C4-2B (cell line): ENCODE measurements around the gene GNAT3.

Experiments used
- ZFX ChIP-seq: fragments of 450-650 bp; IDR thresholded peaks from 2 replicates; pipeline ENCODE4 v1.6.1; 2017
- TF ChIP-seq, protein P1 (sequence below): fragments of 450-650 bp; conservative IDR thresholded peaks from 2 replicates; pipeline ENCODE4 v1.5.1; 2017; ENCODE audit warnings: mild to moderate bottlenecking

DNA sequence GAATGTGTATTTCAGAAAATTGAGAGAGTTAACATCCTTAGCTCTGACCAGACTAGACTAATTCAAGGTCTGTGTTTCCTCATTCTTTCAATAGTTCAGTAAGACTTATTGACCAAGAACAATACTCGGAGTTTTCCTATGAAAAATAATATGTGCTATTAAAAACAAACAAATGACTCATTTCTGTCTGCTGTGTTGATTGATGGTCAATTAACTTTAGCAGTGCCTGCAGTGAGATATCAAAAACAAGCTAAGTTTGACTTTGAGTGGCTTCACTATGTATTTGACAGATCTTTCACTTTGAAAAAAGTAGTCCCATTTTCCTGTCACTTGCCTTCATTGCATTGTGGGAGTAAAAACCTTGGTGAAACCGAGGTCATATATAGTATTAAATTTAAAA is 91.0 kb downstream of the GNAT3 start:
- TF ChIP-seq, protein P1, sequence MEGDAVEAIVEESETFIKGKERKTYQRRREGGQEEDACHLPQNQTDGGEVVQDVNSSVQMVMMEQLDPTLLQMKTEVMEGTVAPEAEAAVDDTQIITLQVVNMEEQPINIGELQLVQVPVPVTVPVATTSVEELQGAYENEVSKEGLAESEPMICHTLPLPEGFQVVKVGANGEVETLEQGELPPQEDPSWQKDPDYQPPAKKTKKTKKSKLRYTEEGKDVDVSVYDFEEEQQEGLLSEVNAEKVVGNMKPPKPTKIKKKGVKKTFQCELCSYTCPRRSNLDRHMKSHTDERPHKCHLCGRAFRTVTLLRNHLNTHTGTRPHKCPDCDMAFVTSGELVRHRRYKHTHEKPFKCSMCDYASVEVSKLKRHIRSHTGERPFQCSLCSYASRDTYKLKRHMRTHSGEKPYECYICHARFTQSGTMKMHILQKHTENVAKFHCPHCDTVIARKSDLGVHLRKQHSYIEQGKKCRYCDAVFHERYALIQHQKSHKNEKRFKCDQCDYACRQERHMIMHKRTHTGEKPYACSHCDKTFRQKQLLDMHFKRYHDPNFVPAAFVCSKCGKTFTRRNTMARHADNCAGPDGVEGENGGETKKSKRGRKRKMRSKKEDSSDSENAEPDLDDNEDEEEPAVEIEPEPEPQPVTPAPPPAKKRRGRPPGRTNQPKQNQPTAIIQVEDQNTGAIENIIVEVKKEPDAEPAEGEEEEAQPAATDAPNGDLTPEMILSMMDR: no peak
- TF ChIP-seq ZFX: no peak
